ENCODE results near the gene SLC39A1.

SLC39A1 gene

GRCh38 chr1:153968408-153968807 is 5.1 kb upstream of the SLC39A1 start:
- no peaks in the 10 kb centered on the region for H3K9me3 ChIP-seq (ENCODE audit: low read length)
- peaks cover 4% of the 10 kb centered on the region; the same call in 1 of the 2 replicates for H3K79me2 ChIP-seq (ENCODE audit: insufficient read depth, low read length)
- H3K4me1 ChIP-seq (ENCODE audit: insufficient read depth, low read length, severe bottlenecking), result peaks cover 48% of the 10 kb centered on the region
- H3K9me2 ChIP-seq (ENCODE audit: low read depth, low read length), result no peaks in the 10 kb centered on the region
- no peak for TF ChIP-seq CTCF (IDR thresholded peaks at IDR 0.05; ENCODE audit: low read length)
- H3K4me3 ChIP-seq (ENCODE audit: low read depth, low read length, poor library complexity, severe bottlenecking), result peak overlapping the region; percentile 91
- H3K27ac ChIP-seq (ENCODE audit: low read depth, low read length, poor library complexity, severe bottlenecking), result peak overlapping the region; percentile 96
- H3F3A ChIP-seq (ENCODE audit: insufficient read depth, low read length), result peaks cover 4% of the 10 kb centered on the region; the same call in 1 of the 2 replicates
- peak overlapping the region; percentile 94 for H3K9ac ChIP-seq (ENCODE audit: low read length)
- no peaks in the 10 kb centered on the region for H3K27me3 ChIP-seq (ENCODE audit: insufficient read depth, low read length)
- peaks cover 11% of the 10 kb centered on the region; the same call in 1 of the 2 replicates for H3K36me3 ChIP-seq (ENCODE audit: insufficient read depth, low read length)
- peak overlapping the region; percentile 77 for H3K4me2 ChIP-seq (ENCODE audit: low read length)
- no peaks in the 10 kb centered on the region for H4K20me1 ChIP-seq (ENCODE audit: insufficient read depth, low read length)
- H2AFZ ChIP-seq (ENCODE audit: low read length), result no peak overlapping the region

GRCh38 chr1:153968000-153968363 is 4.6 kb upstream of the SLC39A1 start:
- Histone ChIP-seq H2AFZ (ENCODE audit: low read length) (no peak overlapping the region), H3K4me3 (ENCODE audit: low read depth, low read length, poor library complexity, severe bottlenecking) (peak overlapping the region; percentile 91), H3K27ac (ENCODE audit: low read depth, low read length, poor library complexity, severe bottlenecking) (peak overlapping the region; percentile 96), H3K9ac (ENCODE audit: low read length) (peak overlapping the region; percentile 94), H3K27me3 (ENCODE audit: insufficient read depth, low read length) (no peaks in the 10 kb centered on the region), H3K9me2 (ENCODE audit: low read depth, low read length) (no peaks in the 10 kb centered on the region), H3K9me3 (ENCODE audit: low read length) (no peaks in the 10 kb centered on the region), H3K4me1 (ENCODE audit: insufficient read depth, low read length, severe bottlenecking) (peaks cover 49% of the 10 kb centered on the region), H3K4me2 (ENCODE audit: low read length) (peak overlapping the region; percentile 77), H3F3A (ENCODE audit: insufficient read depth, low read length) (peaks cover 4% of the 10 kb centered on the region; the same call in 1 of the 2 replicates), H3K36me3 (ENCODE audit: insufficient read depth, low read length) (peaks cover 7% of the 10 kb centered on the region; the same call in 1 of the 2 replicates), H3K79me2 (ENCODE audit: insufficient read depth, low read length) (peaks cover 4% of the 10 kb centered on the region; the same call in 1 of the 2 replicates), H4K20me1 (ENCODE audit: insufficient read depth, low read length) (no peaks in the 10 kb centered on the region)
- TF ChIP-seq CTCF (IDR thresholded peaks at IDR 0.05; ENCODE audit: low read length), result no peak
- no peak for TF ChIP-seq EZH2 (IDR thresholded peaks at IDR 0.05; ENCODE audit: borderline replicate concordance, low read length)

- Histone ChIP-seq H2AFZ (ENCODE audit: low read length) (no peak within 1 kb of the TSS), H3K4me3 (ENCODE audit: low read depth, low read length, poor library complexity, severe bottlenecking) (peak within 1 kb of the TSS; percentile 91), H3K4me2 (ENCODE audit: low read length) (peak within 1 kb of the TSS; percentile 77), H4K20me1 (ENCODE audit: insufficient read depth, low read length) (no peaks in the 10 kb centered on the region), H3K36me3 (ENCODE audit: insufficient read depth, low read length) (peaks cover under 1% of the 10 kb centered on the region; the same call in 1 of the 2 replicates), H3K9me3 (ENCODE audit: low read length) (no peaks in the 10 kb centered on the region), H3K4me1 (ENCODE audit: insufficient read depth, low read length, severe bottlenecking) (peaks cover 49% of the 10 kb centered on the region), H3K27ac (ENCODE audit: low read depth, low read length, poor library complexity, severe bottlenecking) (peak within 1 kb of the TSS; percentile 96), H3K9me2 (ENCODE audit: low read depth, low read length) (no peaks in the 10 kb centered on the region), H3K79me2 (ENCODE audit: insufficient read depth, low read length) (peaks cover 4% of the 10 kb centered on the region; the same call in 1 of the 2 replicates), H3K27me3 (ENCODE audit: insufficient read depth, low read length) (no peaks in the 10 kb centered on the region), H3K9ac (ENCODE audit: low read length) (peak within 1 kb of the TSS; percentile 94), H3F3A (ENCODE audit: insufficient read depth, low read length) (peaks cover 1% of the 10 kb centered on the region; the same call in 1 of the 2 replicates)
- TF ChIP-seq EZH2 (IDR thresholded peaks at IDR 0.05; ENCODE audit: borderline replicate concordance, low read length) (no peak), CTCF (IDR thresholded peaks at IDR 0.05; ENCODE audit: low read length) (peak; percentile 37)
Observed at GRCh38 chr1:153967107-153967999, 4.0 kb upstream of the SLC39A1 start, which contains the start of gene CREB3L4. Gene CREB3L4, plus strand, starts transcription at chr1:153967902. Its CDS starts 624 bp downstream, at chr1:153968526.

Data from OCI-LY1 (cell line).